AG10803 (cell line): ENCODE results near the gene GJA3.

ENCODE experiments used
- DNase-seq: peaks from one replicate; pipeline ENCODE4 v3.0.0; 2010; ENCODE audit warnings: low read depth
- H3K4me3 ChIP-seq: 2 replicates; pipeline ENCODE4 v1.5.1; 2011; ENCODE audit warnings: mild to moderate bottlenecking, low read length, control low read depth
- TF ChIP-seq, protein P1 (sequence below): conservative IDR thresholded peaks from 2 replicates; pipeline ENCODE4 v1.5.1; 2011; ENCODE audit warnings: mild to moderate bottlenecking, low read length, control low read depth, inconsistent platforms

GJA3 gene

DNA sequence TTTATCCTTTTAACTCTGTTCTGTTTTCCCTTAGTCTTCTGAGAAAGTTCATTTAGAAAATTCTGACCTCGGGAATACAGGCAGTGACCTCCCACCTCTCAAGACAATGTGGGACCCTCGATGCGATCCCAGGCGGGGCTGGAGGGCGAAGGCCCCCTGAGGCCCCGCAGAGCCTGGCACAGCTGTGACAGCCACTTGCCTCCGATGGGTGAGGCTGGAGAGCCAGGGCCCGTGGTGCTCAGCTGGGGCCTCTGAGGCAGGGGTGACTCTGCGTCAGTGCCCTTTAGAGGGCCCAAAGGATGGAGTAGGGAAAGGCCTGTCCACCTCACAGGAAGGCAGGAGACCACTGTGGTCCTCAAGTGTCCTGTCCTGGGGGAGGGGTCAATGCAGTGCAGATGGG is 10.3 kb downstream of the GJA3 start:
- no peak for DNase-seq
- TF ChIP-seq, protein P1, sequence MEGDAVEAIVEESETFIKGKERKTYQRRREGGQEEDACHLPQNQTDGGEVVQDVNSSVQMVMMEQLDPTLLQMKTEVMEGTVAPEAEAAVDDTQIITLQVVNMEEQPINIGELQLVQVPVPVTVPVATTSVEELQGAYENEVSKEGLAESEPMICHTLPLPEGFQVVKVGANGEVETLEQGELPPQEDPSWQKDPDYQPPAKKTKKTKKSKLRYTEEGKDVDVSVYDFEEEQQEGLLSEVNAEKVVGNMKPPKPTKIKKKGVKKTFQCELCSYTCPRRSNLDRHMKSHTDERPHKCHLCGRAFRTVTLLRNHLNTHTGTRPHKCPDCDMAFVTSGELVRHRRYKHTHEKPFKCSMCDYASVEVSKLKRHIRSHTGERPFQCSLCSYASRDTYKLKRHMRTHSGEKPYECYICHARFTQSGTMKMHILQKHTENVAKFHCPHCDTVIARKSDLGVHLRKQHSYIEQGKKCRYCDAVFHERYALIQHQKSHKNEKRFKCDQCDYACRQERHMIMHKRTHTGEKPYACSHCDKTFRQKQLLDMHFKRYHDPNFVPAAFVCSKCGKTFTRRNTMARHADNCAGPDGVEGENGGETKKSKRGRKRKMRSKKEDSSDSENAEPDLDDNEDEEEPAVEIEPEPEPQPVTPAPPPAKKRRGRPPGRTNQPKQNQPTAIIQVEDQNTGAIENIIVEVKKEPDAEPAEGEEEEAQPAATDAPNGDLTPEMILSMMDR: no peak
- no peak overlapping the region for H3K4me3 ChIP-seq

GRCh38 chr13:20149762-20150161 is 11.1 kb downstream of the GJA3 start:
- TF ChIP-seq, protein P1: no peak
- DNase-seq: no peak
- no peak overlapping the region for H3K4me3 ChIP-seq

DNA sequence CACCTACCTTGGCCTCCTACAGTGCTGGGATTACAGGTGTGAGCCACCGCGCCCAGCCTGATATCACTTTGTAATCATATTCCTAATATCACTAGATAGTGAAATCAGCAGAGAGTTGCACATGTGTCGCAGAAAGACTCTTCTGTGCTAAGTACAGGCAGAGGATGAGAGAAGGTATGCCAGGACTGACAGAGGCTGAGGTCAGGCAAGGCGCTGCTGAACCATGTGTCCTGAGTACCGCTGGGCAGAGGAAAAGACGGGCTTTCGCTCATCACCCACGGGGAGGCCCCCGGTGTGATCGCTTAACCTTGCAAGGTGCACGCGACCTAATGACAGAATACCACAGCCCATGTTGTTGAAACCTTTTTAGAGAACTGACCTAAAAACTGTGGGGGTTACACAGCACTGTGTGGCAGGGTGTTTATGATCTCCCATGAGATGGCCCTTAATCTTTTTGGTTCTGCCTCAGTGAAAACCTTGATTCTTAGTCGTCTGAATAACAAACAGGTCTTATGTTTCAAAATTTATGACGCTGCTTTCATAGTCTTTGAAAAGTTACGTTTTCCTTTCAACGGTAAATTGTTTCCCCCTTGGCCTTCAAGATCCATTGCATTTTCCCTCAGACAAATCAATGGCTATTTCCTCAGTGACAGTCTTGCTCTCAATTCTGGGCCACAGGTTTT is 12.2 kb downstream of the GJA3 start:
- TF ChIP-seq, protein P1: no peak
- no peak overlapping the region for H3K4me3 ChIP-seq
- no peak for DNase-seq

DNA sequence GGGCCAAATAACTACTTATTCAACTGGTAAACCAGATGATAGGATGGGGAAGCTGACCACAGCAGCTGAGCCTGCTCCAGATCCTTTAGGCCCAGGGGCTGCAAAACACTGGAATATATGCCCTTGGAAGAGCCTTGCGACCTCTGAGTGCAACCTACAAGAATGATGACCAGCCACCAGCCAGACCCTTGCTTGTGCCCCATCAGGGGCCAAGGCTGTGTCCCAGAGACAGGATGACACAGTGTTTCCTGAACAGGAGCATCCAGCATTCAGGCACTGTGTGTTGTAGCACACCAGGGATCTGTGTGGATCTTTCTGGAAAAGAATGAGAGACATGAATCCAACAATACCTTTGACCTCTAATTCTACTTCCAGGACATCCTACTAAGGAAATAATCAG is 14.5 kb downstream of the GJA3 start:
- H3K4me3 ChIP-seq: no peak overlapping the region
- DNase-seq: no peak
- TF ChIP-seq, protein P1: no peak

GRCh38 chr13:20145521-20145920 is 15.3 kb downstream of the GJA3 start:
- DNase-seq: no peak
- TF ChIP-seq, protein P1: no peak
- no peak overlapping the region for H3K4me3 ChIP-seq

GRCh38 chr13:20144141-20144850 is 16.6 kb downstream of the GJA3 start:
- H3K4me3 ChIP-seq: no peak overlapping the region
- no peak for DNase-seq
- TF ChIP-seq, protein P1: no peak

DNA sequence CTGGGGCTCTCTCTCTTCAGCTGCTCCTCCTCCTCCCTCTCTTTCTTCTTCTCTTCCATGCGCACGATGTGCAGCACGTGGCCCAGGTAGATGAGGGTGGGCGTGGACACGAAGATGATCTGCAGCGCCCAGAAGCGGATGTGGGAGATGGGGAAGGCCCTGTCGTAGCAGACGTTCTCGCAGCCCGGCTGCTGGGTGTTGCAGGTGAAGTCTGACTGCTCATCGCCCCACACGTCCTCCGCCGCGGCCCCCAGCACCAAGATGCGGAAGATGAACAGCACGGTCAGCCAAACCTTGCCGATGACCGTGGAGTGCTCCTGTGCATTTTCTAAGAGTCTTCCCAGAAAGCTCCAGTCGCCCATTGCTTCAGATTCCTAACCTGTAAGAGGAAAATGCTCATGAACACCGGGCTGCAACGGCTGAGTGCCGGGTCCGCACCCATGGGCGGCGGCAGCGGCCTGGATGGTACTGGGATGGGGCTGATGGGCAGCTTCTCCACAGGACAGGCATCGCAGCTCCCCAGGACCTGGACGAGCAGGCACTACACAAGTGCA is 17.8 kb downstream of the GJA3 start:
- H3K4me3 ChIP-seq: no peak overlapping the region
- no peak for DNase-seq
- TF ChIP-seq, protein P1: no peak
